Endothelial cell of umbilical vein (primary cell): Measurements from ENCODE around the gene SPRED2.

Experiments
- EZH2 ChIP-seq: IDR thresholded peaks from 2 replicates; pipeline ENCODE4 v1.6.1; 2012; ENCODE audit warnings: borderline replicate concordance, low read depth, mild to moderate bottlenecking, moderate library complexity, low read length, inconsistent platforms; ENCODE audit not compliant: severe bottlenecking
- GATA2 ChIP-seq: IDR thresholded peaks from 2 replicates; pipeline ENCODE4 v1.7.0; 2011; ENCODE audit warnings: low read depth, mild to moderate bottlenecking, moderate library complexity, mixed read lengths, low read length; ENCODE audit not compliant: insufficient read length, insufficient read depth
- JUN ChIP-seq: IDR thresholded peaks from 2 replicates; pipeline ENCODE4 v1.6.1; 2011; ENCODE audit warnings: borderline replicate concordance, low read depth; ENCODE audit not compliant: insufficient read length, insufficient read depth
- MAX ChIP-seq: IDR thresholded peaks from 2 replicates; pipeline ENCODE4 v1.6.1; 2011; ENCODE audit not compliant: insufficient read depth, insufficient read length
- MYC ChIP-seq: IDR thresholded peaks from one replicate; pipeline ENCODE4 v1.6.1; 2011; ENCODE audit warnings: mild to moderate bottlenecking, low read depth, low read length
- POLR2A ChIP-seq: IDR thresholded peaks from 2 replicates; pipeline ENCODE4 v1.6.1; 2012; ENCODE audit warnings: low read depth, mild to moderate bottlenecking, control low read depth, low read length
- POLR2AphosphoS5 ChIP-seq: IDR thresholded peaks from 2 replicates; pipeline ENCODE4 v1.6.1; 2012; ENCODE audit warnings: low read depth, mild to moderate bottlenecking, control low read depth, low read length, moderate library complexity; ENCODE audit not compliant: insufficient read depth
- TF ChIP-seq, protein P1 (sequence below), 2 donors: IDR thresholded peaks; 1 replicate in 1 of 2; 2 replicates in 1 of 2; pipeline ENCODE4 v1.5.1; 2011; ENCODE audit warnings: low read length in 2 of 2, mild to moderate bottlenecking in 2 of 2, moderate library complexity in 2 of 2, control low read depth in 1 of 2, inconsistent platforms in 1 of 2, low read depth in 1 of 2; ENCODE audit not compliant: insufficient read depth in 1 of 2; ENCODE audit errors: extremely low read depth in 1 of 2

DNA sequence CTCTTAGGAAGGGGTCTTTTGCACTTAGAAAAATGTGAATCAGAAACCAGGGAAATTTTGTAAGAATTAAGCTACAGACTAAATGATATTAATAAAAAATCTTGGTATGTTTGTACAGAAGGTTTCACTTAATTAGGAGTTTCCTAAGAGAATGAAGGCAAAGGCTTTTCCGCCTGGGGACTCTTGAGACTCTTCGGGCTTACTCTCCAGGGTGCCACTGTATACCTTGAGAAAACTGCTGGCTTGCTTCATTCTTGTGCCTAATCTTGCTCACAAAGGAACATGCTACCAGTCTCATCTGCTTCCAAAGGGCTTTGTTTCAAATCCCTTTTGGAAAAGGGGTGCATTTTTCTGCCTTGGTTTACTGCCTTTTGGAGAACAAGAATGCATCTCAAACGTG, 155.3 kb downstream of the SPRED2 start:
- TF ChIP-seq, protein P1, sequence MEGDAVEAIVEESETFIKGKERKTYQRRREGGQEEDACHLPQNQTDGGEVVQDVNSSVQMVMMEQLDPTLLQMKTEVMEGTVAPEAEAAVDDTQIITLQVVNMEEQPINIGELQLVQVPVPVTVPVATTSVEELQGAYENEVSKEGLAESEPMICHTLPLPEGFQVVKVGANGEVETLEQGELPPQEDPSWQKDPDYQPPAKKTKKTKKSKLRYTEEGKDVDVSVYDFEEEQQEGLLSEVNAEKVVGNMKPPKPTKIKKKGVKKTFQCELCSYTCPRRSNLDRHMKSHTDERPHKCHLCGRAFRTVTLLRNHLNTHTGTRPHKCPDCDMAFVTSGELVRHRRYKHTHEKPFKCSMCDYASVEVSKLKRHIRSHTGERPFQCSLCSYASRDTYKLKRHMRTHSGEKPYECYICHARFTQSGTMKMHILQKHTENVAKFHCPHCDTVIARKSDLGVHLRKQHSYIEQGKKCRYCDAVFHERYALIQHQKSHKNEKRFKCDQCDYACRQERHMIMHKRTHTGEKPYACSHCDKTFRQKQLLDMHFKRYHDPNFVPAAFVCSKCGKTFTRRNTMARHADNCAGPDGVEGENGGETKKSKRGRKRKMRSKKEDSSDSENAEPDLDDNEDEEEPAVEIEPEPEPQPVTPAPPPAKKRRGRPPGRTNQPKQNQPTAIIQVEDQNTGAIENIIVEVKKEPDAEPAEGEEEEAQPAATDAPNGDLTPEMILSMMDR (IDR thresholded peaks at IDR 0.05; ENCODE audit: extremely low read depth in 1 of 2, insufficient read depth in 1 of 2, low read depth in 1 of 2, low read length in 2 of 2), result no peak
- no peak for TF ChIP-seq POLR2AphosphoS5
- TF ChIP-seq POLR2A, result no peak
- TF ChIP-seq MAX, result no peak
- no peak for TF ChIP-seq EZH2
- TF ChIP-seq JUN, result no peak
- TF ChIP-seq GATA2, result no peak
- TF ChIP-seq MYC, result no peak
